Measurements from ENCODE around the gene ERCC2. TPM values are rescaled to one million over a fixed set of nuclear protein-coding genes. Genes with fewer than 3 reads are reported as not detected.

ERCC2 gene
- total and polyA plus RNA-seq, 2 experiments from 2014 or later: 33.3 to 81.1 TPM

- TF ChIP-seq EZH2phosphoT487 (IDR thresholded peaks at IDR 0.05; ENCODE audit: unreplicated experiment) (no peak), ZNF331 (CRISPR knock-in tag; IDR thresholded peaks at IDR 0.05; ENCODE audit: low read depth) (no peak), JUNB (IDR thresholded peaks at IDR 0.05; ENCODE audit: unreplicated experiment) (no peak), POLR2AphosphoS5 (IDR thresholded peaks at IDR 0.05; ENCODE audit: low read depth) (no peak), STAT1 (IDR thresholded peaks at IDR 0.05; ENCODE audit: unreplicated experiment) (no peak), CTCF (conservative IDR thresholded peaks at IDR 0.05; ENCODE audit: low read depth in 2 of 2) (no peak), EZH2 (IDR thresholded peaks at IDR 0.05; ENCODE audit: low read depth, unreplicated experiment) (no peak), ZNF114 (CRISPR knock-in tag; IDR thresholded peaks at IDR 0.05) (no peak), REST (IDR thresholded peaks at IDR 0.05; ENCODE audit: unreplicated experiment) (no peak)
- Histone ChIP-seq H4K20me1 (replicated peaks; ENCODE audit: insufficient read depth) (peaks cover 10% of the 10 kb centered on the region), H3K4me3 (no peak overlapping the region), H3K27me3 (ENCODE audit: insufficient read depth) (no peaks in the 10 kb centered on the region), H3K9me2 (ENCODE audit: insufficient read depth) (no peaks in the 10 kb centered on the region), H2AFZ (no peak overlapping the region), H3K4me2 (no peak overlapping the region), H3K4me1 (ENCODE audit: insufficient read depth) (no peaks in the 10 kb centered on the region), H3F3A (replicated peaks; ENCODE audit: low read depth) (no peaks in the 10 kb centered on the region), H3K27ac (ENCODE audit: low read depth) (no peak overlapping the region), H3K36me3 (ENCODE audit: insufficient read depth) (peaks cover 36% of the 10 kb centered on the region), H3K79me2 (replicated peaks; ENCODE audit: insufficient read depth) (no peaks in the 10 kb centered on the region)
- Mint-ChIP-seq H3K4me3 (no peak overlapping the region), H3K36me3 (ENCODE audit: low read depth) (peaks cover 86% of the 10 kb centered on the region), H3K27me3 (ENCODE audit: insufficient read depth, low read depth, poor library complexity) (peaks cover 23% of the 10 kb centered on the region), H3K27ac (no peak overlapping the region), H3K9me3 (no peaks in the 10 kb centered on the region), H3K4me1 (no peaks in the 10 kb centered on the region; the same call in 2 of the 3 replicates)
- ATAC-seq (no peak), DNase-seq (ENCODE audit: low spot score) (no peak)
Measured at GRCh38 chr19:45358213-45358792, 12.1 kb downstream of the ERCC2 start.

GRCh38 chr19:45357445-45357783 is 13.0 kb downstream of the ERCC2 start:
- H3K36me3 Mint-ChIP-seq (ENCODE audit: low read depth): peaks cover 87% of the 10 kb centered on the region
- no peaks in the 10 kb centered on the region for H3K27me3 ChIP-seq (ENCODE audit: insufficient read depth)
- H3K27me3 Mint-ChIP-seq (ENCODE audit: insufficient read depth, low read depth, poor library complexity): peaks cover 23% of the 10 kb centered on the region
- H3K4me2 ChIP-seq: no peak overlapping the region
- no peaks in the 10 kb centered on the region for H3K79me2 ChIP-seq (replicated peaks; ENCODE audit: insufficient read depth)
- no peaks in the 10 kb centered on the region for H3F3A ChIP-seq (replicated peaks; ENCODE audit: low read depth)
- no peak overlapping the region for H3K4me3 Mint-ChIP-seq
- ATAC-seq (no peak), DNase-seq (ENCODE audit: low spot score) (no peak)
- H3K4me1 ChIP-seq (ENCODE audit: insufficient read depth): no peaks in the 10 kb centered on the region
- no peak overlapping the region for H3K4me3 ChIP-seq
- H3K9me2 ChIP-seq (ENCODE audit: insufficient read depth): no peaks in the 10 kb centered on the region
- no peak overlapping the region for H2AFZ ChIP-seq
- no peaks in the 10 kb centered on the region; the same call in 2 of the 3 replicates for H3K4me1 Mint-ChIP-seq
- peaks cover 38% of the 10 kb centered on the region for H3K36me3 ChIP-seq (ENCODE audit: insufficient read depth)
- no peak overlapping the region for H3K27ac Mint-ChIP-seq
- H3K9me3 Mint-ChIP-seq: no peaks in the 10 kb centered on the region
- peaks cover 10% of the 10 kb centered on the region for H4K20me1 ChIP-seq (replicated peaks; ENCODE audit: insufficient read depth)
- no peak overlapping the region for H3K27ac ChIP-seq (ENCODE audit: low read depth)
- no peak for TF ChIP-seq REST (IDR thresholded peaks at IDR 0.05; ENCODE audit: unreplicated experiment)
- no peak for TF ChIP-seq CTCF (conservative IDR thresholded peaks at IDR 0.05; ENCODE audit: low read depth in 2 of 2)
- no peak for TF ChIP-seq ZNF331 (CRISPR knock-in tag; IDR thresholded peaks at IDR 0.05; ENCODE audit: low read depth)
- no peak for TF ChIP-seq ETS1 (IDR thresholded peaks at IDR 0.05)
- TF ChIP-seq CREB1 (CRISPR knock-in tag; IDR thresholded peaks at IDR 0.05; ENCODE audit: low read depth): no peak
- no peak for TF ChIP-seq POLR2AphosphoS5 (IDR thresholded peaks at IDR 0.05; ENCODE audit: low read depth)
- no peak for TF ChIP-seq JUNB (IDR thresholded peaks at IDR 0.05; ENCODE audit: unreplicated experiment)
- TF ChIP-seq STAT1 (IDR thresholded peaks at IDR 0.05; ENCODE audit: unreplicated experiment): no peak
- no peak for TF ChIP-seq EZH2phosphoT487 (IDR thresholded peaks at IDR 0.05; ENCODE audit: unreplicated experiment)

Data from GM23338 (cell line).